Measurements from ENCODE around the gene PTPRC.
A peak's percentile ranks its signal among the peaks of the same experiment; 100 is the strongest.

PTPRC gene

GRCh38 chr1:198678301-198678836, 39.5 kb downstream of the PTPRC start:
- no peak for DNase-seq

- no peak for DNase-seq
Observed at GRCh38 chr1:198678901-198679329, 40.1 kb downstream of the PTPRC start.

- DNase-seq: no peak
Observed at GRCh38 chr1:198679535-198680173, 40.8 kb downstream of the PTPRC start.

GRCh38 chr1:198680174-198680875, 41.5 kb downstream of the PTPRC start:
- no peak for DNase-seq

- DNase-seq: peak; percentile 22
Observed at GRCh38 chr1:198681252-198681651, 42.4 kb downstream of the PTPRC start.

GRCh38 chr1:198681831-198682759, 43.3 kb downstream of the PTPRC start:
- DNase-seq: peak; percentile 98

GRCh38 chr1:198682850-198683249, 44.0 kb downstream of the PTPRC start:
- no peak for DNase-seq

- no peak for DNase-seq
Observed at GRCh38 chr1:198683449-198683848, 44.6 kb downstream of the PTPRC start.

- DNase-seq: no peak
Observed at GRCh38 chr1:198686069-198686728, 47.4 kb downstream of the PTPRC start.

- no peak for DNase-seq
Observed at GRCh38 chr1:198687429-198687828, 48.6 kb downstream of the PTPRC start.

GRCh38 chr1:198691063-198691462, 52.2 kb downstream of the PTPRC start:
- DNase-seq: no peak

GRCh38 chr1:198693321-198693720, 54.5 kb downstream of the PTPRC start:
- no peak for DNase-seq

GRCh38 chr1:198694542-198694941, 55.7 kb downstream of the PTPRC start:
- DNase-seq: no peak

- no peak for DNase-seq
Observed at GRCh38 chr1:198696211-198696610, 57.4 kb downstream of the PTPRC start.

GRCh38 chr1:198699167-198700015, 60.6 kb downstream of the PTPRC start:
- no peak for DNase-seq

GRCh38 chr1:198700016-198700392, 61.2 kb downstream of the PTPRC start:
- no peak for DNase-seq

GRCh38 chr1:198700396-198700795, 61.6 kb downstream of the PTPRC start:
- DNase-seq: no peak

- DNase-seq: no peak
Observed at GRCh38 chr1:198701250-198701649, 62.4 kb downstream of the PTPRC start.

- DNase-seq: peak; percentile 77
Observed at GRCh38 chr1:198701766-198702539, 63.1 kb downstream of the PTPRC start.

- no peak for DNase-seq
Observed at GRCh38 chr1:198708761-198709525, 70.1 kb downstream of the PTPRC start.
